ENCODE measurements around the gene KCNMA1.

The KCNMA1 gene

DNA sequence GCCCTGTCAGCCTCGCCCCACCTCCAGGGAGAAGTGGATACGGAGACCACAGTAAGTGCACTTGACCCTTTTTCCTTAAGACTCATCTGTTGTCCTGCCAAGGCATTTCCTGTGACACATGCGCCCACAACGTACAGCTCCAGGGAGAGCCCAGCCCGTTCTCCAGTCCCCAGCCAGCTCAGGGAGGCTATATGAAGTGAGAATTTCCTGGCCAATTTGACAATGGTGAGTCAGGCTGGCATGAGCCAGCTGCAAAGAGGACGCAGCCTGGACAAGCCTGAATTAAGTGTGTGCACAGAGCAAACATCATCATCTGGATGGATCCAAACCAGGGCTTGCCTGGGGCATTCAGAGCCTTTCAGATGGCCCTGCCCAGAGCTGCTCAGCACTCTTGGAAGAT is 244.8 kb downstream of the KCNMA1 start:
- no peak overlapping the region for H3K4me3 ChIP-seq (IDR thresholded peaks at IDR 0.05; ENCODE audit: insufficient read depth, low read depth, low read length)
- no peak overlapping the region for H3K9ac ChIP-seq
- H3K36me3 ChIP-seq (ENCODE audit: insufficient read depth) = no peaks in the 10 kb centered on the region
- no peaks in the 10 kb centered on the region for H4K20me1 ChIP-seq (ENCODE audit: insufficient read depth)
- H2AFZ ChIP-seq (ENCODE audit: low read depth) = no peak overlapping the region
- no peaks in the 10 kb centered on the region for H3K79me2 ChIP-seq (ENCODE audit: insufficient read depth, low read depth)
- H3K27ac ChIP-seq = no peak overlapping the region
- no peaks in the 10 kb centered on the region for H3K27me3 ChIP-seq (ENCODE audit: insufficient read depth, low read depth)
- TF ChIP-seq, protein P1, sequence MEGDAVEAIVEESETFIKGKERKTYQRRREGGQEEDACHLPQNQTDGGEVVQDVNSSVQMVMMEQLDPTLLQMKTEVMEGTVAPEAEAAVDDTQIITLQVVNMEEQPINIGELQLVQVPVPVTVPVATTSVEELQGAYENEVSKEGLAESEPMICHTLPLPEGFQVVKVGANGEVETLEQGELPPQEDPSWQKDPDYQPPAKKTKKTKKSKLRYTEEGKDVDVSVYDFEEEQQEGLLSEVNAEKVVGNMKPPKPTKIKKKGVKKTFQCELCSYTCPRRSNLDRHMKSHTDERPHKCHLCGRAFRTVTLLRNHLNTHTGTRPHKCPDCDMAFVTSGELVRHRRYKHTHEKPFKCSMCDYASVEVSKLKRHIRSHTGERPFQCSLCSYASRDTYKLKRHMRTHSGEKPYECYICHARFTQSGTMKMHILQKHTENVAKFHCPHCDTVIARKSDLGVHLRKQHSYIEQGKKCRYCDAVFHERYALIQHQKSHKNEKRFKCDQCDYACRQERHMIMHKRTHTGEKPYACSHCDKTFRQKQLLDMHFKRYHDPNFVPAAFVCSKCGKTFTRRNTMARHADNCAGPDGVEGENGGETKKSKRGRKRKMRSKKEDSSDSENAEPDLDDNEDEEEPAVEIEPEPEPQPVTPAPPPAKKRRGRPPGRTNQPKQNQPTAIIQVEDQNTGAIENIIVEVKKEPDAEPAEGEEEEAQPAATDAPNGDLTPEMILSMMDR (conservative IDR thresholded peaks at IDR 0.05; ENCODE audit: low read depth, low read length) = no peak
- H3K4me2 ChIP-seq = no peak overlapping the region
- H3K4me1 ChIP-seq (ENCODE audit: low read depth, poor library complexity, severe bottlenecking) = no peaks in the 10 kb centered on the region

DNA sequence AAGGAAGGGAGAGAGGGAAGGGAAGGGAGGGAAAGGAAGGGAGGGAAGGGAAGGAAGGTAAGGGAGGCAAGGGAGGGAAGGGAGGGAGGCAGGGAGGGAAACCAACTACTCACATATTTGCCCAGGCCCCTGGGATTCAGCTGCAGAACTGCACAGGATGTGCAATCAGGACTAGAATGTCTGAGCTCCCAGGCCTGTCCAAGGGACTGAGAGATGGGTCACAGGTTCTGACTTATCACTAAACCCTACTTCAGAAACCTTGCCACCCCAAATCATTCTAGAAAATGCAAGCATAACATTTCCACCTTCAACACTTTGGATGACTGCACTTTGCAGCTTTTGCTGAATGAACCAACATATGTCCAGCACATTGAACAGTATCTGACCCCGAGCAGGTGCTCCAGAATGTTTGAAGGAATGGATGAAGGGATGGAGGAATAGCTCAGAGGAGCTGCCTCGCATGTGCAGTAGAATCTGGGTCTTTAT is 245.3 kb downstream of the KCNMA1 start:
- Histone ChIP-seq H3K79me2 (ENCODE audit: insufficient read depth, low read depth) (no peaks in the 10 kb centered on the region), H2AFZ (ENCODE audit: low read depth) (no peak overlapping the region), H4K20me1 (ENCODE audit: insufficient read depth) (no peaks in the 10 kb centered on the region), H3K4me2 (no peak overlapping the region), H3K27me3 (ENCODE audit: insufficient read depth, low read depth) (no peaks in the 10 kb centered on the region), H3K4me1 (ENCODE audit: low read depth, poor library complexity, severe bottlenecking) (no peaks in the 10 kb centered on the region), H3K36me3 (ENCODE audit: insufficient read depth) (no peaks in the 10 kb centered on the region), H3K4me3 (IDR thresholded peaks at IDR 0.05; ENCODE audit: insufficient read depth, low read depth, low read length) (no peak overlapping the region), H3K27ac (no peak overlapping the region), H3K9ac (no peak overlapping the region)
- TF ChIP-seq, protein P1 (conservative IDR thresholded peaks at IDR 0.05; ENCODE audit: low read depth, low read length) = no peak

DNA sequence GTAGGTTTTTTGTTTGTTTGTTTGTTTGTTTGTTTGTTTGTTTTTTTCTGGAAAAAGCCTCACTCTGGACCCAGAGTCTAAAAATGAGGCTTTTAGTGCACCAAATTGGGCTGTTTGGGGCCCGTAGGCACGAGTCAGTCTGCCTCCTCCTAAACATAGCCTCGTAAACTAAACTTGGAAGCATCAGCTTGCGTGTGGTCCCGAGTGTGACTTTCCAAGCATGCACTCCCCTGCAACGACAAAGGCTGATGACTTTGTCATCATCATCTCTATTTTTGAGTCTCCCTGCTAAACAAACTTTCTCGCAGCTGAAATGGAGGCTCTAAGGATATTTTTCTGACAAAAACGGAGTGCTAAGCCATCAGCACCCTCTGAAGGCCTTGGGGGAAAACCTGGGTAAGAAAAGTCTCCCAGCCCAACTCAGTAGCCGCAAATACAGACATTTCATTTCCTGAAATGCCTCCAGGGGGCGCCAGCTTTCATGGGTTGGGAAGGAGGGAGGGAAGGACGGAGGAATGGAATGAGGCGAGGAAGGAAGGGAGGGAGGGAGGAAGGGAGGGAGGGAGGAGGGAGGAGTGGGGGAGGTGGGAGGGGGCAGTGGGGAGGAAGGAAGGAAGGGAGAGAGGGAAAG is 245.9 kb downstream of the KCNMA1 start:
- Histone ChIP-seq H3K4me3 (IDR thresholded peaks at IDR 0.05; ENCODE audit: insufficient read depth, low read depth, low read length) (no peak overlapping the region), H4K20me1 (ENCODE audit: insufficient read depth) (no peaks in the 10 kb centered on the region), H2AFZ (ENCODE audit: low read depth) (no peak overlapping the region), H3K4me2 (no peak overlapping the region), H3K27me3 (ENCODE audit: insufficient read depth, low read depth) (no peaks in the 10 kb centered on the region), H3K27ac (no peak overlapping the region), H3K9ac (no peak overlapping the region), H3K4me1 (ENCODE audit: low read depth, poor library complexity, severe bottlenecking) (no peaks in the 10 kb centered on the region), H3K79me2 (ENCODE audit: insufficient read depth, low read depth) (no peaks in the 10 kb centered on the region), H3K36me3 (ENCODE audit: insufficient read depth) (no peaks in the 10 kb centered on the region)
- TF ChIP-seq, protein P1 (conservative IDR thresholded peaks at IDR 0.05; ENCODE audit: low read depth, low read length) = no peak

- Histone ChIP-seq H3K4me3 (IDR thresholded peaks at IDR 0.05; ENCODE audit: insufficient read depth, low read depth, low read length) (no peak overlapping the region), H4K20me1 (ENCODE audit: insufficient read depth) (no peaks in the 10 kb centered on the region), H3K4me1 (ENCODE audit: low read depth, poor library complexity, severe bottlenecking) (no peaks in the 10 kb centered on the region), H3K36me3 (ENCODE audit: insufficient read depth) (no peaks in the 10 kb centered on the region), H3K27ac (no peak overlapping the region), H3K79me2 (ENCODE audit: insufficient read depth, low read depth) (no peaks in the 10 kb centered on the region), H2AFZ (ENCODE audit: low read depth) (no peak overlapping the region), H3K27me3 (ENCODE audit: insufficient read depth, low read depth) (no peaks in the 10 kb centered on the region), H3K9ac (no peak overlapping the region), H3K4me2 (no peak overlapping the region)
- TF ChIP-seq, protein P1 (conservative IDR thresholded peaks at IDR 0.05; ENCODE audit: low read depth, low read length) = no peak
These were observed 247.1 kb downstream of the KCNMA1 start for GRCh38 chr10:77390481-77390891.

All from KMS-11 (cell line).